LHCN-M2 (cell line): ENCODE measurements around the gene AP2A2. TPM values are rescaled to one million over a fixed set of nuclear protein-coding genes. Genes with fewer than 3 reads are reported as not detected.

Experiments used
- DNase-seq: peaks from one replicate; pipeline ENCODE4 v3.0.0-alpha.2; 2012; ENCODE audit warnings: low read depth
- total RNA-seq: library from RNA; depleted of rRNA; stranded (reverse); fragments of >200 nt; gene quantifications from 2 replicates; pipeline ENCODE4 v1.2.3, GENCODE V29; 2014

The AP2A2 gene
- total RNA-seq, 1 experiment from 2014 or later: 39.0 TPM

DNA sequence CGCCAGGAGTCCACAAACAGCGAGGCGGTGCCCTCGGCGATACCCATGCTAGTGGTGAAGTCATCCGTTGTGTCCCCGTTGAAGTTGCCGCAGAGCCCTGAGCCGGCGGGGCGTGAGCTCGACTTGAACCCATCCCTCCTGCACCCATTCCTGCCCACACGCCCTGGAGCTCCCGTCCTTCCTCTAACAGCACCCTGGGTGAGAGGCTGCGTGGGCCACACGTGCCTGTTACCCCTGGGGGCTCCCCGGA, 102.5 kb downstream of the AP2A2 start:
- DNase-seq: no peak

DNA sequence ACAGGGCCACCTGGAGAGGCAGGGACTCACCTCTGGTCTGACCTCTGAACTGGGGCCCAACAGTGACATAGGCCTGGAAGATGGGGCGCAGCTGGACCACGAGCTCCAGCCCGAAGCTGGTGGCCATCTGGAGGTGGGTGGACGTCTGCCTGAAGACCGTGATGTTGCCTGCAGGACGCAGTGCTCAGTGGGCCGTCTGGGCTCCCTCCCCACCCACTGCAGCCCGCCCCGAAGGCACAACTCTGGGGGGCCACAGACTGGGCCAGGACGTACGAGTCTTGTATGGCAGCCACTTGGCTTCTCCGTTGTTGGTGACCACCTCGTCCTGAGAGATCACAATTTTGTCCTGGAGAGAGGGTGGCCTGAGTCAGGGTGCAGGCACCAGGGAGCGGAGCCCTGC, 102.9 kb downstream of the AP2A2 start:
- DNase-seq: no peak

DNA sequence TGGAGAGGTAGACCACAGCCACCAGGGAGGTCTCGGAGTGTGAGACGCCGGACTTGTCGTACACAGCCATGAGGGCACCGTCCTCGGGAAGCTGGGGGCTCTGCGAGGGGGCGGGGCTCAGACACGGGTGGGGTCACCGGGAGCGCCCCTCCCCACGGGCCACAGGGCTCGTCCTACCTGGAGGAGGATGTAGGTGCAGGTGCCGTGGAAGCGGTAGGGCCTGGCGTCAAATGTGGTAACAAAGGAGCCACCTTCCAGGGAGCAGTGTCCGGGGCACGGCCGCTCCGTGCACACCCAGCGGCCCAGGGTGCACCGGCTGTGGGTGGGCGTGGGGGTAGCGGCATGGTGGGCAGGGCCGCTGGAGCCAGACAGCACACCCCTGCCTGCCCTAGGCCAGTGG, 103.4 kb downstream of the AP2A2 start:
- DNase-seq: no peak

DNA sequence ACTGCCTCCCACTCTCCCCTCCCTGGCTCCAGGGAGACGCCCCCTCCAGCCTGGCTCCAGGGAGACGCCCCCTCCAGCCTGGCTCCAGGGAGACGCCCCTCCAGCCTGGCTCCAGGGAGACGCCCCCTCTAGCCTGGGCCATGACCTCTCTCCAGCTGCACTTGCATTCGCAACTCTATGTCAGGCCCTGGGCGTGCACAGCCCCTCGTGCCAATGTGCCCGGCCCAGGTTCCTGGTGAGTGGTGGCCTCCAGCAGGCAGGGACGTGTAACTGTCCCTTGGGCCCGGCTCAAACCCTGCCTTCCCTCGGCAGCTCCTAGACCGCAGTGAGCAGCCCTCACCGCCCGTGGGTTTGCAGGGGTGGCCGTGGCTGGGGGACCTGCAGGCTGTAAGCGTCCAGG, 104.0 kb downstream of the AP2A2 start:
- DNase-seq: no peak

DNA sequence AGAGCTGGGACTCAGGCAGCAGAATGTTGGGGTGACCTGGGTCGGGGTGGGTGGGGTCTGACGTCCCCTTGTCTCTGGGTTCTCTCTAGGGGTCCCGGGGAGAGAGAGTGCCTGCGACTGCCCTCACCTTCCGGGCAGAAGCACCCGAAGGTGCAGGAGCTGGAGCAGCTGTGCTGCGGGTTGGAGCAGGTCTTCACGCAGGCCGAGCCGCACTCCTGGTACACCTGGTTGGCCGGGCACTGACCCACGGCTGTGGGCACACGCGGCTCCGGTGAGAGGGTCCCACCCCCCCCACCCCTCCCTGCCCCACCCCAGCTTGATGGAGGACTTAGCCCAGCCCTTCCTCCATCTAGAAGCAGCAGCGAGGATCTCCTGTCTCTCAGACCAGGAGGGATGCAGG, 104.4 kb downstream of the AP2A2 start:
- no peak for DNase-seq

DNA sequence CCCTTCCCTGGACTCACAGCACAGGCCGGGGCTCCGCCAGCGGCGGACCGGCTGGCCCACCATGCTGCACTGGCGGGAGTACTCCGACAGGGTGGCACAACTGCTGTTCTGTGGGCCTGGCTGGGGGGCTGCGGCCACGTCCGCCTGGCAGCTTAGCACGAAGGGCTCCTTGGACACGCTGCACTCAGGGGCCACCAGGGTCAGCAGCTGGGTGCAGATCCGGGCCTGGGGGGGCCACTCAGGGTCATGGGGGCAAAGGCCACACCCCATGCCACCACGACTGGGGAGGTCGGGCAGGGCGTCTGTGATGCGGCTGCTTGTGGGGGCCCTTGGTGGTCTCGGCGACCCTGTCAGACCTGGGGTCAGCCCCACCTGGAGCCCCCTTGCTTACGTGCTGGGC, 104.9 kb downstream of the AP2A2 start:
- no peak for DNase-seq

DNA sequence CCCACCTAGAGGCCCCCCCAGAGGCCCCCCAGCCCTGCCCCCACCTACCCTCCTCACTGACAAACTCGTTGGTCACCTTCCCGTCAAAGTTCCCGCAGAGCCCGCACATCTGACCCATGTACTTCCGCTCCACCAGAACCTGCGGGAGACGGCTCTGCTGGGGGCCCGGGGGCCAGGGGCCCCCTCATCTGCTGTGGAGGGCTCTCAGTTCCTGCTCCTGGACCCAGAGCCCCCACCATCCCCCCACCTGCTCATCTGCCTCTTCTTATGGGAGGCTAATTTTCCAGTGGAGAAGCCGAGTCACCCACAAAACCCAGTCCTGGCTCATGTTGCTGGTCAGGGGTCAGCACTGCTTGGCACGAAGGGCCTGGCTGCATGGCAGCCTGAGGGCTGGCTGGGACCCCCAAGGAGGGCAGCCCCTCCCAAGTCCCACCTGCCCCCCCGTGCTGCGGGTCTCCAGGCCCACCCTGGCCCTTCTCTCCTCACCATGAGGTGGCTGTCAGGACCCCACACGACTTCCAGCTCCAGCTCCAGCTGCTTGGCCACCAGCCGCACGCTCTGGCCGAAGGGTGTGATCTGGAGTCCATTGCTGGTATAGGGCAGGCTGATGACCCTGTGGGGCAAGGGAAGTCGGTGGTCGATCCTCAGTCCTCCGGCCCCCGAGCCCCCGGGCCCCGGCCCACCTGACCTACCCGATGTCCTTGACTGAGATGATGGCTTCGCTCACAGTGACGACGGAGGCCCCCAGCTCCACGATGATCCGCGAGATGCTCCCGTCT, 105.6 kb downstream of the AP2A2 start:
- DNase-seq: no peak

DNA sequence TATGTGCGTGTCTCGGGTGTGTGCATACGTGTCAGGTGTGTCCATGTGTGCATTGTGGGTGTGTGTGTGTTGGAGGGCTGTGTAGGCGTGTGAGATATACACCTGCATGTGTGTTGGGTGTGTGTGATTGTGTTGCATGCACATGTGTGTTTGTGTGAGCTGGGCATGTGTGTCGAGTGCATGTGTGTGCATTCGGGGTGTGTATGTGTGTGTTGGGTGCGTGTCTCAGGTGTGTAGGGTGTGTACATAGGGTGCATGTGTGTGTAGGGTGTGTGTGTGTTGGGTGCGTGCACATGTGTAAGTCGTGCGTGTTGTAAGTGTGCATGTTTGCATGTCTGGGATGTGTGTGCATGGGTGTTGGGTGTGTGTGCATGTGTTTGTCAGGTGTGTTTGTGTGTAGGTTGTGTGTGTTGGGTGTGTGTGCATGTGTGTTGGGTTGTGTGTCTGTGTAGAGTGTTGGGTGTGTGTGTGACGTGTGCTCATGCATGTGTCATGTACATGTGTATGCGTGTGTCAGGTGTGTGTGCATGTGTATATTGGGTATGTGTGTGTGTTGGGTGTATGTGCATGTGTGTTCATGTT, 106.7 kb downstream of the AP2A2 start:
- DNase-seq: no peak

DNA sequence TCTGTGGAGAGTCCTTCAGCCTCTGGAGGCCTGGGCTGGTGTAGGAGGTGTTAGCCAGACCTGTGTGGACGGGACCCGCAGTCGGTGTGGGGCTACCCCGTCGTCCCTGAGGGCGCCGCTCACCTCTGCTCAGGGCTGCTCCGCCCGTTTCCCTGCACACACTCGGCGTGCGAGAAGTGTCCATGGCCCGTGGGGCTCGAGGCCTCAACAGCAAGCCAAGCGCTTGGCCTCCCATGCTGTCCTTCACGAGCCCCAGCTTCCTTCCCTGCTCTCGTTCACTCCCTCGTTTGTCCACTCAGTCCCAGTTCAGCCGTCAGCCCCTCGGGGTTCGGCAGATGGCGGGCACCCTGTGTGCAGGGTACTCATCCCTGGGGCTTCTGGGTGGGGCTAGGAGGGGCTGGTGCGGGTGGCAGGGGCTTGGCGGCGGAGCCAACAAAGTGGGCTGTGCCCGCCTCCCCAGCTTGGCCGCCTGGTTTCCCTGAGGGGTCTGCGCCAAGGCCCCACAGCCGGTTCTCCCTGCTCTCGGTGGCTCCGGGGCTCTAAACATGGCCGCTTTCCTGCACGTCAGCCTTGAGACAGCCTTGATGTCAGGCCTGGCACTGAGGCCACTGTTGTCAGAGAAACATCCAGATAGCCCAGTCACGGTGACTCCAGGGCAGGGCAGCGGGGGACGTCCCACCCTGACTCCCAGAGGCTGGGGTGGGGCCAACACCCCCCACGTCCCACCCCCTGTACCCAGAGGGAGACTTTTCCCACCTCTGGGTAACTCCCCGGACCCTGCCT, 107.5 kb downstream of the AP2A2 start:
- DNase-seq: no peak

DNA sequence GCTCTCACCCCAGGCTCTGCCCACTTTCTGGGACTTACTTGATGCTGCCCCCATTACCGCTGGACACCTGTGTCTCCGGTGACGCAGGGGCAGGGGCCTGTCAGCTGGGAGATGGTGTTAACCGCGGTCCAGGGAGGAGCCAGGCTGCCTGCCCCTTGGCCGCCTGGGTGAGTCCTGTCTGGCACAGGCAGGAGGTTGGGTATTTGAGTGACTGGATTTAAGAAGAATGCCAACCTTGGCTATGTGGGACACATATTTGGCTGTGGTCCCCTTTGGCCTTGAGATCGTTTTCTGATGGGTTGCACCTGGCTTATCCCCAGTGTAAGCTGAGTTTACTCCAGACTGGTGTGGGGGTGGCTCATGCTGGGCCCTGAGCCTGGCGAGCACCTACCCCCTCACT, 108.3 kb downstream of the AP2A2 start:
- DNase-seq: no peak

DNA sequence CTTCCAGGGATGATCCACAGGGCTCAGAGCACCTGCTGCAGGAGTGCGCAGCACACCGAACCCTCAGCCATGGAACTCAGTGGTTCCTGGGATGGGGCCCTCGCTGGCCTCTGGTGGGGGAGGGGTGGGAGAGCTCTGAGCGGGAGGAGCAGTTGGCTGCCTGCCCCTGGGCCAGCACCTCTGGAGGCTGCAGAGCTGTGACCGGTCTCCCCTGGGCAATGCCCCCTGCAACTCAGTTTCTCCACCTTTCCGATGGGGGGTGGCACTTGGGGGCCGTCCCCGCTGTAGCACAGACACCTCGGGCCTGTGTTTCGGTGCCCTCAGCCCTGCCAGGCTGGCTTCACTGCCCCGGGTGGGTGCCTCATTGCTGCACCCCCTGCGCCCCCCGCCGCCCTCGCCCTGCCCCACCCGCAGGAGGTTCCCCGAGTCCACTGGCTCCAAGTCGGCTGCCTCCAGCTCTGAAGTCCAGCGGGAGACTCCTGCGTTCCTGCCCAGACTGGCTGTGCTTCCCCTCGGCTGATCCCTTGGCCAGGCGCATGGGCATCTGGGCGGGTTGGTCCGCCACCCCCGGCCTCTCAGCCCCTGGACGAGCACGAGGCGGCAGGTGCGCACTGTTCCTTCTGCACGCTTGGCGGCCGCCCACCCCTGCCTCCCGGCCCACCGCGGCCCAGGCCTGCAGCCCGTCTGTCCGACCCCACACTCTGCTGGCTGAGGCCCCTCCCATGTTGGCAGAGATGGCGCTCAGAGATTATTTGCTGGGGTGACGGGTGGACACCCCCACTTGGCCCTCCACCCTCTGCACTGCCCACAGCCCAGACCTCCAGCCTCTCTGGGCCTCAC, 109.0 kb downstream of the AP2A2 start:
- DNase-seq: no peak

DNA sequence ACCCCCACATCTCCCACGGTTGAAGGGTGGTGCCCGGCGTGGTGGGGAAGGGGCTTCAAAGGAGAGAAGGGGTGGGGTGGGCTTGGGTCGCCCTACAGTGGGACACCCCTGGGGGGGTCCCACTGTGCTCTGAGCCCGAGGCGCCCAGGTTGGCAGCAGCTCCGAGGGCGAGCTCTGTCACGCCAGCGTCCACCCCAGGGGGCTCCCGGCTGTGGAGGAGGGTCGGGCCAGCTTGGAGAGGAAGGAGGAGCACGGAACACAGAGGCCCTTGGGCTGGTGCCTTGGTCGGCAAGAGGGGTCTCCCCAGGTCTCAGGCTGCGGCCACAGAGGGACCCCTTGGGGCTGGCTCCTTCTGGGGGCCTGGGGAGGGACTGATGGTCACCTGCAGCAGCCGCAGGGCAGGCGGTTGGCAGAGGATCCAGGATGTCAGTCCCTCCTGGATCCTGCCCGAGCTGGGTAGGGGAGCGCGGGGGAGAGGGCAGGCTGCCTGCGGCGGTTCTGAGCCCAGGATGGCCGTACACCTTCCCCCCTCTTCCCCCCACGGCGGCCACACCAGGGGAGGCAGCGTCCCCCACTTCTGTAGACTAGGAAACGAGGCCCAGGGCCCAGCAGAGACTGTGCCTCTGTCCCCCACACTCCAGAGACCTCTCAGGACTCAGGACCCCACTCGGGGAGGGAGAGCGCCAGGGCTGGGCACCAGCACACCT, 110.1 kb downstream of the AP2A2 start:
- no peak for DNase-seq

DNA sequence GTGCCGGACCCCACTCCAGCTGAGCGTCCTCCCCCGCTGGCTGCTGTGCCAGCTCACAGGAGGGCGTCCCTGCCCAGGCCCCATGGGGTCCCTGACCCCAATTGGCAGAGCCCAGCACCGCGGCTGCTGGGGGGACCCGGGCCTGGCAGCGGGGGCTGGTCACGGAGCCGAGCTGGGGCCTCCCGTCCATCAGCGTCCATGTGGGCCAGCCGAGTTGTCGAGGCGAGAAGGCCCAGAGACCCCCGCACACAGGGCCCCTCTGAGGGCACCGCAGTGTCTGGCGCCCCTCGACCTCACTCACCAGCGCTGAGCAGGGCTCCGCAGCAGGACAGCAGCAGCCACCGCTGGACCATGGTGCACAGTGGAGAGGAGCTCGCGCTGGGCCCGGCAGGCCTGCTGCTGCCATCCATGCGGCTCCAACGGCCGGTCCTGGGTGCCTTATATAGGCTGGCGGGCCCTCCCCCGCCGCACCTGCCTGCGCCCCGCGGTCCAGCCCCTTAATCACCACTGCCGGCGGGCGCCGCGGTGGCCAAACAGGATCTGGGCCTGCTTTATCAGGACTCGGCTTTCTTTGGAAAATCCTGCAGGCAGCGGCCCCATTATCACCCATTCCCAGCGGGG, 110.7 kb downstream of the AP2A2 start, which contains the start of gene MUC6:
MUC6 (minus strand) TSS at position 416 of the 621 bp plus-strand sequence; CDS start at position 353, 63 bp downstream.
- DNase-seq: no peak

DNA sequence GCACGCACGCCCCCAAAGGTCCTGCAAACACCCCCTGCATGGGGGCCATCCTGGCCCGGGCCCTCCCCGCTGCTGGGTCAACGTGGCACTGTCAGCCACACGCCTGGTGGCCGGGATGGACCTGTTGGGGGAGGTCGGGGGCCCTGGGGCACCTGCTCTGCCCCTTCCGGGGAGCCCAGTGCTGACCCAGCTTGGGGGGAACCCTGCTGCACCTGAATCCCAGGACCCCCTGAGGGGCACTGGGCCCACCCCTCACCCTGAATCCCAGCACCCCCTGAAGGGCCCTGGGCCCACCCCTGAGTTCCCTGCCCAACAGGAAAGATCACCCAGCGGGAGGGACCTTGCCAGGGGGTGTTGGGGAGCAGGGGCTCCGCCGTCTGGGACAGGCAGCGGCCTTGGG, 111.3 kb downstream of the AP2A2 start:
- DNase-seq: no peak

DNA sequence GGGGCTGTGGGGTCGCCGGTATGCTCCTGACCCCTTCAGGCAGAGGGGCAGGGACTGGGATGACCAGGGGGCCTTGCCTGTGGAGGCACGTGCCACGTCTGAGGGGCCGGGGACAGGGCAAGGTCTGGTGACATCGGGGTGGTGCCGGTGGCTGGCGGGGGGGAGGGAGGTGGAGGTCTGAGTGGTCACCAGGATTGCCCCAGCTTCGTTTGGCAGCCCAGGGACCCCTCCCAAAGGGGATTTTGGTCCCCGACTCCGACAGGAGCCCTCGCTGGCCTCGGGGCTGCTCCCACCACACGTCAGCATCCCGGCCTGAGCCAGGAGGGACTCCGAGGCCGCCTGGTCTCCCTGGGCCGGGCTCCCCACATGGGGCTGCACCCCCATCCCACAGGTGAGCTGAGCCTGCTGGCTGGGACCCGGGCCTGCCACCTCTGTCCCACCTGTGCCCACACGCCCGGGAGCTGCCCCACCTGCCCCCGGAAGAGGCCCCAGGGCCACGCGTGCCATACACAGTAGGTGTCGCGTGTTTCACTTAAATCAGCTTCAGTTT, 111.9 kb downstream of the AP2A2 start:
- no peak for DNase-seq

DNA sequence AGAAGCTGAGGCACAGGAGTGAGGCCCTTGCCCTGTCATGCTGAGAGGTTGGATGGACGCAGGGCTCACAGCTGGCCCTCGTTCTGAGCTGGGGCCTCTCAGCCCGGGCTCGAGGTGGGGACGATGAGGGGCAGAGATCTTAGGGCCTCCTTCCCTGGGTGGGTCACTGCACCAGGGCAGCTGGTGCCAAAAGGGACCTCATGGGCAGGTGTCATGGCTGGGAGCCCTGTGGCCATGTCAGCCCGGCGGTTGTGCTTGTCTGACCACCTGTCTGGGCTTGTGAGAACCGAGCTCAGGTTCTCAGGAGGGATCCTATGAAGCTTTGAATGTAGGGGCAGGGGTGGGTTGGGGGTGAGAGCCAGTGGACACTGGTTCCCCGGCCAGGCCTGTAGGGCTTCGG, 112.7 kb downstream of the AP2A2 start:
- DNase-seq: no peak

DNA sequence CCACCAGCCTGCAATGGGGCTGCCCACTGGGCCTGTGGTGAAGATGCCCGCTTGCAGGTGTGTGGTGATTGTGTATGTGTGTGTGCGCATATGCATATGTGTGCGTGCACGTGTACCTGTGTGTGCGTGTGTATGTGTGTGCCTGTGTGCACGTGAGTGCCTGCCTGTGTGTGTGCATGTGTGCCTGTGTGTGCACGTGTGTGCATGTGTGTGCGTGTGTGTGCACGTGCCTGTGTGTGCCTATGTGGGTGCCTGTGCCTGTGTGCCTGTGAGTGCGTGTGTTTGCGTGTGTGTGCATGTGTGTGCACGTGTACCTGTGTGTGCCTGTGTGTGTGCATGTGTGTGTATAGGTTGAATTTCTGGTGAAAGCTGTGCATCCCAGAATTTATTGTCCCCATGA, 113.3 kb downstream of the AP2A2 start:
- DNase-seq: no peak

DNA sequence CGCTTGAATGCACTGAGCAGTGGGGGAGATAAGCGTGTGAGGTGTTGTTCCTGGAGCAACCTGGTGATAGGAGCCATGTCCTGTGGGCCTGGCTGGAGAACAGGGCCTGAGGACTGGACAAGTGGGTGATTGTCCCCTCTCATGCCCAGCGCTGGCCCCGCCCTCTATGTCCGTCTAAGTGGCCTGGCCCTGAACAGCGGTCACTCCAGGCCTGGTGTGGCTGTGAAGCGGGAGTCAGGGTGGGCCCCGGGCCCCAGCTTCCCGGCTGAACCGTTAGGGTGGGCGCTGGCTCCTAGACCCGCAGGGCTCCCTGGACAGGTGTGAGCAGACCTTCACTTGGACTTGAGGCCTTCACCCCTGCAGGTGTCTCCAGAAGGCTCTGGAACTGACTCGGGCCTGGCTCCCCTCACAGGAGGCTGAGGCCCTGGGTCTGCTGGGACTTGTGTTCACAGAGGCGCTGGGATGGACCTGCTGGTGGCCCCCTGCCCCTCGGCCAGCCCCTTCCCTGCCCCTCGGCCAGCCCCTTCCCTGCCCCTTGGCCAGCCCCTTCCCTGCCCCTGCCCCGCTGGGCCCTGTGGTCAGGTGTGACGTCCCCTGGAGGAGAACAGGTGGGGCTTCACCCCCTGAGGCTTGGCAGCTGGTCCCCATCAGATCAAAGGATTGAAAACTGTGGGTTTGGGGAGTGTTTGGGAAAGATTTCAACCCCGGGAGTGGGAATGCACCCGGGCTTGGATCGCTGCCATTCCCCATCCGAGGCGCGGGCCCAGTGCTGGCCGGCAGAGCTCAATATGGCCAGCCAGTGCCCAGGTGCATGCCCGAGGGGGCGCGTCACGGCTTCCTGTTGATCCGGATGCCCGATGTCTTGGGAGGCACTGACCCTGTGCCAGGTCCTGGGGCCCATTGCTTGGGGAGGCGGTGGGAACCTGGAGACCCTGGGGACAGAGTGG, 114.1 kb downstream of the AP2A2 start:
- DNase-seq: no peak

DNA sequence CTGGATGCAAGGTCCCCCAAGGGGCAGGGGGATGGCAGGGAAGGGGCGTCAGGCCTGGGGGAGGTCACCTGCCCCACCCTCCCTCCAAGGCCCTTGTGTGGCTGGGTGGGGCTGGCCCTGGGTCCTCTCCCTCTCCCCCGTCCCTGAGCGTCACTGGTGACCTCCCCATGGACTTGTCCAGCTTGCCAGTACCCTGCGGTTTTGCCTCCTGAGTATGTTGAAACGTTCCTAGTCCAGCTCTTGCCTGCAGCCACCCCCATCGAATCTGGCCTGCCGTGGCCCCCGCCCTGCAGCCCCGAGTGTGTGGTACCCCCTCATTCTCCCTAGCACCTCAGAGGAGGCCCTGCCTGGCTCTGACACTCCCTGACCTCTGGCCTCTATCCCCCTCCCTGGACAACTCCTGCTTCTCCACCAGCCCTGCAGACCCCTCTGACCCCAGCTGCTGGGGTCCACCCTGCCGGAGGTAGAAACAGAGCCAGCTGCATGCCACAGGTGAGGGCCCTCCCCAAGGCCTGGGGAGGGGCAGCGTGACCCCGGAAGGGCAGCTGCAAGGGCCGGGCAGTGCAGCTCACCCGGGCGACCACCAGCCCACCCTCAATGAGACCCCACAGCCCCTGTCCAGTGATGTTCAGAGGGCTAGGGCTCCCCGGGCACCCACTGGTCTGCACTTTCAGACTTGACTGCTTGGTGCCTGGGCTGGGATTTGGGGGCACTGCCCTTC, 114.9 kb downstream of the AP2A2 start:
- no peak for DNase-seq
